Prostate gland (tissue), 2 donors: ENCODE data around the gene NEK6.

Source experiments
- CTCF ChIP-seq, 4 experiments: fragments of 200-600 bp in 2 of 4; fragments of 450-650 bp in 2 of 4; sonication (generic) in 2 of 4; IDR thresholded peaks; 1 replicate in 3 of 4; 2 replicates in 1 of 4; pipeline ENCODE4 v1.5.1; 2016 to 2019; ENCODE audit warnings: antibody characterized with exemption in 4 of 4, mild to moderate bottlenecking in 2 of 4, moderate library complexity in 2 of 4
- POLR2A ChIP-seq: fragments of 450-650 bp; IDR thresholded peaks from one replicate; pipeline ENCODE4 v1.6.1; 2016; ENCODE audit warnings: antibody characterized with exemption, mild to moderate bottlenecking
- POLR2AphosphoS5 ChIP-seq: sonication (generic); formaldehyde crosslinking; IDR thresholded peaks from one replicate; pipeline ENCODE4 v1.6.1; 2017; ENCODE audit warnings: antibody characterized with exemption

GRCh38 chr9:124268661-124269060 lies 10.9 kb downstream of the NEK6 start:
- TF ChIP-seq CTCF (IDR thresholded peaks at IDR 0.05) = no peak
- no peak for TF ChIP-seq POLR2A
- no peak for TF ChIP-seq POLR2AphosphoS5
